ENCODE measurements around the gene SLC52A3. TPM values are rescaled to one million over a fixed set of nuclear protein-coding genes. Genes with fewer than 3 reads are reported as not detected.

The SLC52A3 gene
- total and polyA plus RNA-seq, 2 of the 13 experiments (the other 11 are each of a cell fraction or from before 2014, with no cell fraction given) = 0.03 TPM; not detected in 1

- TF ChIP-seq MAX (IDR thresholded peaks at IDR 0.05) (peak; percentile 57; the same call in 1 of the 2 replicates), ZNF543 (CRISPR knock-in tag; IDR thresholded peaks at IDR 0.05) (no peak), ZNF710 (CRISPR knock-in tag; IDR thresholded peaks at IDR 0.05; ENCODE audit: borderline replicate concordance) (0 out of 2 replicates have a peak, but pooled peaks have one; percentile 41), NFKBIZ (CRISPR knock-in tag; IDR thresholded peaks at IDR 0.05) (no peak), UBTF (CRISPR knock-in tag; IDR thresholded peaks at IDR 0.05) (peak; percentile 21; the same call in 1 of the 2 replicates), CEBPZ (IDR thresholded peaks at IDR 0.05; ENCODE audit: low read length) (no peak), ZNF354B (CRISPR knock-in tag; IDR thresholded peaks at IDR 0.05) (no peak), KDM2A (CRISPR knock-in tag; IDR thresholded peaks at IDR 0.05; ENCODE audit: borderline replicate concordance, low read depth) (peak; percentile 53; the same call in 1 of the 2 replicates), NR2F6 (IDR thresholded peaks at IDR 0.05) (no peak), NR2F6 (CRISPR knock-in tag; IDR thresholded peaks at IDR 0.05) (peak; percentile 80; the same call in 1 of the 2 replicates), HNRNPK (IDR thresholded peaks at IDR 0.05; ENCODE audit: low read depth, low read length, poor library complexity, severe bottlenecking) (no peak), ZNF574 (CRISPR knock-in tag; IDR thresholded peaks at IDR 0.05) (peak; percentile 71; the same call in 1 of the 2 replicates), NR2C2 (CRISPR knock-in tag; IDR thresholded peaks at IDR 0.05; ENCODE audit: borderline replicate concordance) (no peak), RFX5 (IDR thresholded peaks at IDR 0.05; ENCODE audit: low read depth, low read length) (0 out of 2 replicates have a peak, but pooled peaks have one; percentile 25), KDM3A (CRISPR knock-in tag; IDR thresholded peaks at IDR 0.05; ENCODE audit: low read depth) (no peak), ZNF101 (CRISPR knock-in tag; IDR thresholded peaks at IDR 0.05; ENCODE audit: borderline replicate concordance, low read depth) (no peak), CBX1 (IDR thresholded peaks at IDR 0.05; ENCODE audit: low read depth) (peak; percentile 78)
Observed at GRCh38 chr20:760751-761417, 7.4 kb downstream of the SLC52A3 start (continued).
